WI38 (cell line): Measurements from ENCODE around the gene INO80C.

Source experiments
- H3K4me3 ChIP-seq: 2 replicates; pipeline ENCODE4 v1.5.1; 2011; ENCODE audit warnings: low read depth, mild to moderate bottlenecking, control low read depth, low read length
- CTCF ChIP-seq: IDR thresholded peaks from 2 replicates; pipeline ENCODE4 v1.5.1; 2012; ENCODE audit warnings: low read depth, mild to moderate bottlenecking, control low read depth, low read length

INO80C gene

GRCh38 chr18:35511833-35512232, 14.1 kb upstream of the INO80C start:
- H3K4me3 ChIP-seq = no peak overlapping the region
- TF ChIP-seq CTCF = no peak

GRCh38 chr18:35511428-35511827, 13.7 kb upstream of the INO80C start:
- H3K4me3 ChIP-seq = no peak overlapping the region
- no peak for TF ChIP-seq CTCF

GRCh38 chr18:35510076-35510651, 12.4 kb upstream of the INO80C start:
- no peak overlapping the region for H3K4me3 ChIP-seq
- no peak for TF ChIP-seq CTCF

- H3K4me3 ChIP-seq = no peak overlapping the region
- no peak for TF ChIP-seq CTCF
Observed at GRCh38 chr18:35508746-35509338, 11.1 kb upstream of the INO80C start.

GRCh38 chr18:35508030-35508429, 10.3 kb upstream of the INO80C start:
- no peak for TF ChIP-seq CTCF
- no peak overlapping the region for H3K4me3 ChIP-seq

GRCh38 chr18:35507623-35508022, 9.9 kb upstream of the INO80C start:
- TF ChIP-seq CTCF = no peak
- H3K4me3 ChIP-seq = no peak overlapping the region

GRCh38 chr18:35507192-35507591, 9.4 kb upstream of the INO80C start:
- no peak for TF ChIP-seq CTCF
- no peak overlapping the region for H3K4me3 ChIP-seq
